WTC11 (cell line): ENCODE data around the gene ARHGEF10L.

Experiments used
- CREB1 ChIP-seq: sonication (generic); formaldehyde crosslinking; IDR thresholded peaks from 2 replicates; pipeline ENCODE4 v1.8.0; 2023; ENCODE audit warnings: mild to moderate bottlenecking, missing genetic modification reagents
- CREM ChIP-seq: sonication (generic); formaldehyde crosslinking; IDR thresholded peaks from 2 replicates; pipeline ENCODE4 v1.8.1; 2022; ENCODE audit warnings: mild to moderate bottlenecking, missing genetic modification reagents, moderate library complexity
- FOXK1 ChIP-seq: sonication (generic); formaldehyde crosslinking; IDR thresholded peaks from 2 replicates; pipeline ENCODE4 v1.8.0; 2022; ENCODE audit warnings: mild to moderate bottlenecking, moderate library complexity, missing genetic modification reagents
- FOXP1 ChIP-seq: sonication (generic); formaldehyde crosslinking; IDR thresholded peaks from 2 replicates; pipeline ENCODE4 v1.8.0; 2022; ENCODE audit warnings: missing genetic modification reagents, mild to moderate bottlenecking, moderate library complexity, borderline replicate concordance
- MAX ChIP-seq: sonication (generic); formaldehyde crosslinking; IDR thresholded peaks from 2 replicates; pipeline ENCODE4 v1.8.0; 2022; ENCODE audit warnings: mild to moderate bottlenecking, missing genetic modification reagents
- NR2C2 ChIP-seq: sonication (generic); formaldehyde crosslinking; IDR thresholded peaks from 2 replicates; pipeline ENCODE4 v1.8.0; 2022; ENCODE audit warnings: mild to moderate bottlenecking, missing genetic modification reagents
- ZMAT4 ChIP-seq: fragments of 250-450 bp; sonication (Bioruptor Pico); IDR thresholded peaks from 2 replicates; pipeline ENCODE4 v1.9.0; 2021; ENCODE audit warnings: mild to moderate bottlenecking
- ZNF317 ChIP-seq: sonication (generic); formaldehyde crosslinking; IDR thresholded peaks from 2 replicates; pipeline ENCODE4 v1.8.1; 2023; ENCODE audit warnings: low read depth, mild to moderate bottlenecking, moderate library complexity, missing genetic modification reagents, borderline replicate concordance
- TF ChIP-seq, protein P1 (sequence below): sonication (generic); formaldehyde crosslinking; IDR thresholded peaks from 2 replicates; pipeline ENCODE4 v1.8.1; 2023; ENCODE audit warnings: mild to moderate bottlenecking, moderate library complexity, missing genetic modification reagents
- TF ChIP-seq, protein P2 (sequence below): sonication (generic); formaldehyde crosslinking; IDR thresholded peaks from 2 replicates; pipeline ENCODE4 v1.8.0; 2022; ENCODE audit warnings: mild to moderate bottlenecking, missing genetic modification reagents
- TF ChIP-seq, protein P3 (sequence below): sonication (generic); formaldehyde crosslinking; IDR thresholded peaks from 2 replicates; pipeline ENCODE4 v1.8.1; 2023; ENCODE audit warnings: mild to moderate bottlenecking, missing genetic modification reagents, borderline replicate concordance
- TF ChIP-seq, protein P4 (sequence below): sonication (generic); formaldehyde crosslinking; IDR thresholded peaks from 2 replicates; pipeline ENCODE4 v1.8.1; 2023; ENCODE audit warnings: mild to moderate bottlenecking, missing genetic modification reagents, moderate library complexity
- TF ChIP-seq, protein P5 (sequence below): sonication (generic); formaldehyde crosslinking; IDR thresholded peaks from 2 replicates; pipeline ENCODE4 v1.8.1; 2022; ENCODE audit warnings: low read depth, missing genetic modification reagents, borderline replicate concordance
- TF ChIP-seq, protein P6 (sequence below): fragments of 200-600 bp; IDR thresholded peaks from 2 replicates; pipeline ENCODE4 v1.8.0; 2022; ENCODE audit warnings: antibody characterized with exemption

DNA sequence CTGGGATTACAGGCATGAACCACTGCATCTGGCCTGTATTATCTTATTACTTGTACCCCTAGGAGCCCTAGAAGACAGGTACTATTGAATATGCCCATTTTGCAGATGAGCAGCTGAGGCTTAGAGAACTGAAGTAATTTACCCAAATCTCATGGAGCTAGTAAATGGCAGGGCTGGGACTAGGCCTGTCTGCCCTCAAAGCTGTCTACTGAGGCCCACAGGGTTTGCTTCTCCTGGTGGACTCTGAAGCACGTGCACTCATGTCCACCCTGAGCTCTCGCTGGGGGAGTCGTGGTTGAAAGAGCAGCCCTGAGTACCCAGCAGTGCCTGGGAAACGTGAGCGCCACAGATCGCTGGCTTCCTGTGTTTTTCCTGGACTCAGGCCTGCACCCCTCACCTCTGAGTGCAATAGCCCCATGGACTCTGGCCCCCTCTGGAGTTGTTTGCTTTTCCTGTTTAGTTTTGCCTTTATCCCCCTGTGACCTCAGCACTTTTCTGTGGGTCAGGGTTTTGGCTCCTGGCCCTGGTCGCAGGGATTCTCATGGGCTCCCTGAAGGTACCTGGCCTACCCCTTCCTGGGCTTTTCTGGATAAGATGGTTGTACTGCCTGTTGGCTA, 52.4 kb downstream of the ARHGEF10L start:
- TF ChIP-seq ZMAT4 (CRISPR knock-in tag) (no peak), FOXK1 (CRISPR knock-in tag) (no peak), ZNF317 (no peak), CREM (no peak), FOXP1 (CRISPR knock-in tag) (no peak), CREB1 (CRISPR knock-in tag) (no peak), NR2C2 (CRISPR knock-in tag) (no peak), MAX (CRISPR knock-in tag) (no peak)
- TF ChIP-seq, protein P1, sequence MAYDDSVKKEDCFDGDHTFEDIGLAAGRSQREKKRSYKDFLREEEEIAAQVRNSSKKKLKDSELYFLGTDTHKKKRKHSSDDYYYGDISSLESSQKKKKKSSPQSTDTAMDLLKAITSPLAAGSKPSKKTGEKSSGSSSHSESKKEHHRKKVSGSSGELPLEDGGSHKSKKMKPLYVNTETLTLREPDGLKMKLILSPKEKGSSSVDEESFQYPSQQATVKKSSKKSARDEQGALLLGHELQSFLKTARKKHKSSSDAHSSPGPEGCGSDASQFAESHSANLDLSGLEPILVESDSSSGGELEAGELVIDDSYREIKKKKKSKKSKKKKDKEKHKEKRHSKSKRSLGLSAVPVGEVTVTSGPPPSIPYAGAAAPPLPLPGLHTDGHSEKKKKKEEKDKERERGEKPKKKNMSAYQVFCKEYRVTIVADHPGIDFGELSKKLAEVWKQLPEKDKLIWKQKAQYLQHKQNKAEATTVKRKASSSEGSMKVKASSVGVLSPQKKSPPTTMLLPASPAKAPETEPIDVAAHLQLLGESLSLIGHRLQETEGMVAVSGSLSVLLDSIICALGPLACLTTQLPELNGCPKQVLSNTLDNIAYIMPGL (CRISPR knock-in tag): no peak
- TF ChIP-seq, protein P2, sequence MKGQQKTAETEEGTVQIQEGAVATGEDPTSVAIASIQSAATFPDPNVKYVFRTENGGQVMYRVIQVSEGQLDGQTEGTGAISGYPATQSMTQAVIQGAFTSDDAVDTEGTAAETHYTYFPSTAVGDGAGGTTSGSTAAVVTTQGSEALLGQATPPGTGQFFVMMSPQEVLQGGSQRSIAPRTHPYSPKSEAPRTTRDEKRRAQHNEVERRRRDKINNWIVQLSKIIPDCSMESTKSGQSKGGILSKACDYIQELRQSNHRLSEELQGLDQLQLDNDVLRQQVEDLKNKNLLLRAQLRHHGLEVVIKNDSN (CRISPR knock-in tag): no peak
- TF ChIP-seq, protein P3, sequence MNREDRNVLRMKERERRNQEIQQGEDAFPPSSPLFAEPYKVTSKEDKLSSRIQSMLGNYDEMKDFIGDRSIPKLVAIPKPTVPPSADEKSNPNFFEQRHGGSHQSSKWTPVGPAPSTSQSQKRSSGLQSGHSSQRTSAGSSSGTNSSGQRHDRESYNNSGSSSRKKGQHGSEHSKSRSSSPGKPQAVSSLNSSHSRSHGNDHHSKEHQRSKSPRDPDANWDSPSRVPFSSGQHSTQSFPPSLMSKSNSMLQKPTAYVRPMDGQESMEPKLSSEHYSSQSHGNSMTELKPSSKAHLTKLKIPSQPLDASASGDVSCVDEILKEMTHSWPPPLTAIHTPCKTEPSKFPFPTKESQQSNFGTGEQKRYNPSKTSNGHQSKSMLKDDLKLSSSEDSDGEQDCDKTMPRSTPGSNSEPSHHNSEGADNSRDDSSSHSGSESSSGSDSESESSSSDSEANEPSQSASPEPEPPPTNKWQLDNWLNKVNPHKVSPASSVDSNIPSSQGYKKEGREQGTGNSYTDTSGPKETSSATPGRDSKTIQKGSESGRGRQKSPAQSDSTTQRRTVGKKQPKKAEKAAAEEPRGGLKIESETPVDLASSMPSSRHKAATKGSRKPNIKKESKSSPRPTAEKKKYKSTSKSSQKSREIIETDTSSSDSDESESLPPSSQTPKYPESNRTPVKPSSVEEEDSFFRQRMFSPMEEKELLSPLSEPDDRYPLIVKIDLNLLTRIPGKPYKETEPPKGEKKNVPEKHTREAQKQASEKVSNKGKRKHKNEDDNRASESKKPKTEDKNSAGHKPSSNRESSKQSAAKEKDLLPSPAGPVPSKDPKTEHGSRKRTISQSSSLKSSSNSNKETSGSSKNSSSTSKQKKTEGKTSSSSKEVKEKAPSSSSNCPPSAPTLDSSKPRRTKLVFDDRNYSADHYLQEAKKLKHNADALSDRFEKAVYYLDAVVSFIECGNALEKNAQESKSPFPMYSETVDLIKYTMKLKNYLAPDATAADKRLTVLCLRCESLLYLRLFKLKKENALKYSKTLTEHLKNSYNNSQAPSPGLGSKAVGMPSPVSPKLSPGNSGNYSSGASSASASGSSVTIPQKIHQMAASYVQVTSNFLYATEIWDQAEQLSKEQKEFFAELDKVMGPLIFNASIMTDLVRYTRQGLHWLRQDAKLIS (CRISPR knock-in tag): no peak
- TF ChIP-seq, protein P4, sequence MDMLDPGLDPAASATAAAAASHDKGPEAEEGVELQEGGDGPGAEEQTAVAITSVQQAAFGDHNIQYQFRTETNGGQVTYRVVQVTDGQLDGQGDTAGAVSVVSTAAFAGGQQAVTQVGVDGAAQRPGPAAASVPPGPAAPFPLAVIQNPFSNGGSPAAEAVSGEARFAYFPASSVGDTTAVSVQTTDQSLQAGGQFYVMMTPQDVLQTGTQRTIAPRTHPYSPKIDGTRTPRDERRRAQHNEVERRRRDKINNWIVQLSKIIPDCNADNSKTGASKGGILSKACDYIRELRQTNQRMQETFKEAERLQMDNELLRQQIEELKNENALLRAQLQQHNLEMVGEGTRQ (CRISPR knock-in tag): no peak
- TF ChIP-seq, protein P5, sequence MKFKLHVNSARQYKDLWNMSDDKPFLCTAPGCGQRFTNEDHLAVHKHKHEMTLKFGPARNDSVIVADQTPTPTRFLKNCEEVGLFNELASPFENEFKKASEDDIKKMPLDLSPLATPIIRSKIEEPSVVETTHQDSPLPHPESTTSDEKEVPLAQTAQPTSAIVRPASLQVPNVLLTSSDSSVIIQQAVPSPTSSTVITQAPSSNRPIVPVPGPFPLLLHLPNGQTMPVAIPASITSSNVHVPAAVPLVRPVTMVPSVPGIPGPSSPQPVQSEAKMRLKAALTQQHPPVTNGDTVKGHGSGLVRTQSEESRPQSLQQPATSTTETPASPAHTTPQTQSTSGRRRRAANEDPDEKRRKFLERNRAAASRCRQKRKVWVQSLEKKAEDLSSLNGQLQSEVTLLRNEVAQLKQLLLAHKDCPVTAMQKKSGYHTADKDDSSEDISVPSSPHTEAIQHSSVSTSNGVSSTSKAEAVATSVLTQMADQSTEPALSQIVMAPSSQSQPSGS (CRISPR knock-in tag): no peak
- TF ChIP-seq, protein P6, sequence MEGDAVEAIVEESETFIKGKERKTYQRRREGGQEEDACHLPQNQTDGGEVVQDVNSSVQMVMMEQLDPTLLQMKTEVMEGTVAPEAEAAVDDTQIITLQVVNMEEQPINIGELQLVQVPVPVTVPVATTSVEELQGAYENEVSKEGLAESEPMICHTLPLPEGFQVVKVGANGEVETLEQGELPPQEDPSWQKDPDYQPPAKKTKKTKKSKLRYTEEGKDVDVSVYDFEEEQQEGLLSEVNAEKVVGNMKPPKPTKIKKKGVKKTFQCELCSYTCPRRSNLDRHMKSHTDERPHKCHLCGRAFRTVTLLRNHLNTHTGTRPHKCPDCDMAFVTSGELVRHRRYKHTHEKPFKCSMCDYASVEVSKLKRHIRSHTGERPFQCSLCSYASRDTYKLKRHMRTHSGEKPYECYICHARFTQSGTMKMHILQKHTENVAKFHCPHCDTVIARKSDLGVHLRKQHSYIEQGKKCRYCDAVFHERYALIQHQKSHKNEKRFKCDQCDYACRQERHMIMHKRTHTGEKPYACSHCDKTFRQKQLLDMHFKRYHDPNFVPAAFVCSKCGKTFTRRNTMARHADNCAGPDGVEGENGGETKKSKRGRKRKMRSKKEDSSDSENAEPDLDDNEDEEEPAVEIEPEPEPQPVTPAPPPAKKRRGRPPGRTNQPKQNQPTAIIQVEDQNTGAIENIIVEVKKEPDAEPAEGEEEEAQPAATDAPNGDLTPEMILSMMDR: no peak
